Measurements from ENCODE around the gene RNF123.

Gene RNF123

GRCh38 chr3:49704629-49705028 lies 15.3 kb downstream of the RNF123 start:
- no peak for TF ChIP-seq FOXP2 (optimal IDR thresholded peaks at IDR 0.05; ENCODE audit: borderline replicate concordance, extremely low read depth, extremely low read length, insufficient read depth)
- TF ChIP-seq REST (IDR thresholded peaks at IDR 0.05; ENCODE audit: insufficient read depth in 1 of 2, low read depth in 2 of 2, low read length in 2 of 2): no peak
- no peak for TF ChIP-seq TAF1 (IDR thresholded peaks at IDR 0.05; ENCODE audit: borderline replicate concordance, insufficient read depth, low read length)
- TF ChIP-seq SIN3A (IDR thresholded peaks at IDR 0.05; ENCODE audit: borderline replicate concordance, insufficient read depth, low read length): no peak
- TF ChIP-seq POLR2AphosphoS5 (IDR thresholded peaks at IDR 0.05; ENCODE audit: low read depth, low read length): no peak

GRCh38 chr3:49705390-49705960 lies 16.1 kb downstream of the RNF123 start:
- TF ChIP-seq SIN3A (IDR thresholded peaks at IDR 0.05; ENCODE audit: borderline replicate concordance, insufficient read depth, low read length): no peak
- TF ChIP-seq REST (IDR thresholded peaks at IDR 0.05; ENCODE audit: insufficient read depth in 1 of 2, low read depth in 2 of 2, low read length in 2 of 2): no peak
- no peak for TF ChIP-seq FOXP2 (optimal IDR thresholded peaks at IDR 0.05; ENCODE audit: borderline replicate concordance, extremely low read depth, extremely low read length, insufficient read depth)
- TF ChIP-seq TAF1 (IDR thresholded peaks at IDR 0.05; ENCODE audit: borderline replicate concordance, insufficient read depth, low read length): no peak
- no peak for TF ChIP-seq POLR2AphosphoS5 (IDR thresholded peaks at IDR 0.05; ENCODE audit: low read depth, low read length)

- no peak for TF ChIP-seq POLR2AphosphoS5 (IDR thresholded peaks at IDR 0.05; ENCODE audit: low read depth, low read length)
- no peak for TF ChIP-seq REST (IDR thresholded peaks at IDR 0.05; ENCODE audit: insufficient read depth in 1 of 2, low read depth in 2 of 2, low read length in 2 of 2)
- TF ChIP-seq SIN3A (IDR thresholded peaks at IDR 0.05; ENCODE audit: borderline replicate concordance, insufficient read depth, low read length): no peak
- TF ChIP-seq FOXP2 (optimal IDR thresholded peaks at IDR 0.05; ENCODE audit: borderline replicate concordance, extremely low read depth, extremely low read length, insufficient read depth): no peak
- no peak for TF ChIP-seq TAF1 (IDR thresholded peaks at IDR 0.05; ENCODE audit: borderline replicate concordance, insufficient read depth, low read length)
Measured at GRCh38 chr3:49706456-49707112, 17.2 kb downstream of the RNF123 start.

- no peak for TF ChIP-seq REST (IDR thresholded peaks at IDR 0.05; ENCODE audit: insufficient read depth in 1 of 2, low read depth in 2 of 2, low read length in 2 of 2)
- no peak for TF ChIP-seq SIN3A (IDR thresholded peaks at IDR 0.05; ENCODE audit: borderline replicate concordance, insufficient read depth, low read length)
Measured at GRCh38 chr3:49707113-49707480, 17.7 kb downstream of the RNF123 start.

- no peak for TF ChIP-seq FOXP2 (optimal IDR thresholded peaks at IDR 0.05; ENCODE audit: borderline replicate concordance, extremely low read depth, extremely low read length, insufficient read depth)
- no peak for TF ChIP-seq POLR2AphosphoS5 (IDR thresholded peaks at IDR 0.05; ENCODE audit: low read depth, low read length)
- TF ChIP-seq TAF1 (IDR thresholded peaks at IDR 0.05; ENCODE audit: borderline replicate concordance, insufficient read depth, low read length): no peak
- TF ChIP-seq REST (IDR thresholded peaks at IDR 0.05; ENCODE audit: insufficient read depth in 1 of 2, low read depth in 2 of 2, low read length in 2 of 2): no peak
- no peak for TF ChIP-seq SIN3A (IDR thresholded peaks at IDR 0.05; ENCODE audit: borderline replicate concordance, insufficient read depth, low read length)
Measured at GRCh38 chr3:49709852-49710251, 20.5 kb downstream of the RNF123 start.

Data from PFSK-1 (cell line).